ENCODE results near the gene ABCC9. TPM values are rescaled to one million over a fixed set of nuclear protein-coding genes. Genes with fewer than 3 reads are reported as not detected.
"Not testable (repeated sequence)": the region's sequence is repeated elsewhere in the genome, so short reads cannot be mapped to it uniquely, and the experiment has no call there.

ABCC9 gene
- total RNA-seq, 4 donors from 2014 or later, result 12.5 to 41.6 (median 27.3) TPM

GRCh38 chr12:21907948-21908837, 33.0 kb downstream of the ABCC9 start:
- H3K27me3 ChIP-seq, result no peaks in the 10 kb centered on the region
- no peak for TF ChIP-seq POLR2A (IDR thresholded peaks at IDR 0.05)
- no peak for TF ChIP-seq EP300 (IDR thresholded peaks at IDR 0.05)
- TF ChIP-seq CTCF (IDR thresholded peaks at IDR 0.05), result no peak
- DNase-seq (ENCODE audit: low spot score in 2 of 2), result no peak
- WGBS, 2 donors, result 84 to 87% methylated on average over 6 of the region's 6 CpGs
- no peaks in the 10 kb centered on the region for H3K9me3 ChIP-seq
- H3K36me3 ChIP-seq, result no peaks in the 10 kb centered on the region
- no peak overlapping the region for H3K4me3 ChIP-seq
- H3K27ac ChIP-seq, result no peak overlapping the region
- no peaks in the 10 kb centered on the region for H3K4me1 ChIP-seq

- Histone ChIP-seq H3K27ac (no peak overlapping the region), H3K4me1 (no peaks in the 10 kb centered on the region), H3K36me3 (no peaks in the 10 kb centered on the region), H3K9me3 (no peaks in the 10 kb centered on the region), H3K27me3 (no peaks in the 10 kb centered on the region), H3K4me3 (no peak overlapping the region)
- no peak for TF ChIP-seq POLR2A (IDR thresholded peaks at IDR 0.05)
- TF ChIP-seq CTCF (IDR thresholded peaks at IDR 0.05), result no peak
- TF ChIP-seq EP300 (IDR thresholded peaks at IDR 0.05), result no peak
- no peak for DNase-seq (ENCODE audit: low spot score in 2 of 2)
- 85 to 86% methylated on average over 5 of the region's 5 CpGs for WGBS, 2 donors
Observed at GRCh38 chr12:21906919-21907493, 34.2 kb downstream of the ABCC9 start.

GRCh38 chr12:21899532-21899931, 41.7 kb downstream of the ABCC9 start:
- not testable (repeated sequence) for DNase-seq (ENCODE audit: low spot score in 2 of 2); H3K9me3 ChIP-seq

GRCh38 chr12:21895651-21896050, 45.6 kb downstream of the ABCC9 start:
- H3K4me1 ChIP-seq, result no peaks in the 10 kb centered on the region
- no peak overlapping the region for H3K4me3 ChIP-seq

More at GRCh38 chr12:21899532-21899931, 41.7 kb downstream of the ABCC9 start:
- not testable (repeated sequence) for H3K27me3 ChIP-seq, H3K36me3 ChIP-seq, H3K4me3 ChIP-seq, H3K4me1 ChIP-seq, H3K27ac ChIP-seq
- 79 to 85% methylated on average over 9 of the region's 9 CpGs for WGBS, 2 donors

More at GRCh38 chr12:21895651-21896050, 45.6 kb downstream of the ABCC9 start:
- Histone ChIP-seq H3K27ac (no peak overlapping the region), H3K9me3 (no peaks in the 10 kb centered on the region), H3K36me3 (no peaks in the 10 kb centered on the region), H3K27me3 (no peaks in the 10 kb centered on the region)
- WGBS, 2 donors, result 73 to 74% methylated on average over 2 of the region's 2 CpGs
- no peak for TF ChIP-seq EP300 (IDR thresholded peaks at IDR 0.05)
- TF ChIP-seq CTCF (IDR thresholded peaks at IDR 0.05), result no peak
- no peak for TF ChIP-seq POLR2A (IDR thresholded peaks at IDR 0.05)
- no peak for DNase-seq (ENCODE audit: low spot score in 2 of 2)
